ENCODE data around the gene SNX8.

Gene SNX8

DNA sequence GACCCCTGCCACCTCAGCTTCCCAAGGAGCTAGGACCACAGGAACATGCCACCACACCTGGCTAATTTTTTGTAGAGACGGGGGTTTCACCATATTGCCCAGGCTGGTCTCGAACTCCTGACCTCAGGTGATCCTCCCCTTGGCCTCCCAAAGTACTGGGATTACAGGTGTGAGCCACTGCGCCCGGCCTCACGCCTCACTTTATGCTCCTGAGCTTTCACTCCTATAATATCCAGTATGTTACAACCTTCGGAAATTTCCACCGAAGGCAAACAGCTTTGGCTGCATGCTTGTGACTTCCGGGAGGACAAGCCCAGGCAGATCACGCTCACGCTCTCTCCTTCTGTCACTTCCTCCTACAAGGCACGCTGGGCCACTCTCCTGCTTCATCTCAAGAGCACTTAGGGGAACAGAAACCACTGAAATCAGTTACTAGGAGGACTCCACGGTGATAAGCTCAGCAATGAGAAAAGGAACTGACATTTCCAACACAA lies 77.1 kb downstream of the SNX8 start:
- Histone ChIP-seq H3K14ac (ENCODE audit: low read length) (no peak overlapping the region), H3K79me1 (ENCODE audit: low read length) (peaks cover 19% of the 10 kb centered on the region), H3K27ac (ENCODE audit: low read depth, low read length) (peak overlapping the region; percentile 3), H3K18ac (ENCODE audit: low read length) (peak overlapping the region; percentile 44), H2BK12ac (ENCODE audit: low read length) (peak overlapping the region; percentile 39), H4K12ac (ENCODE audit: low read depth, low read length) (no peak overlapping the region), H4K8ac (ENCODE audit: low read depth, low read length) (peak overlapping the region; percentile 81), H3K4me3 (ENCODE audit: low read depth, low read length) (peak overlapping the region; percentile 43), H3K23ac (ENCODE audit: low read length) (no peak overlapping the region), H3K9ac (ENCODE audit: low read length) (no peak overlapping the region), H3K9me3 (ENCODE audit: insufficient read depth, low read depth, low read length) (no peaks in the 10 kb centered on the region), H3K79me2 (ENCODE audit: control insufficient read depth, insufficient read depth, low read length, poor library complexity) (peaks cover 11% of the 10 kb centered on the region), H2AFZ (ENCODE audit: insufficient read depth, low read length, poor library complexity) (no peak overlapping the region), H2BK5ac (ENCODE audit: low read depth, low read length, poor library complexity) (no peak overlapping the region), H3K4me1 (ENCODE audit: control insufficient read depth in 1 of 2, insufficient read depth in 2 of 2, low read length in 2 of 2) (peaks cover 4 to 5% of the 10 kb centered on the region in 2 experiments), H3K27me3 (ENCODE audit: insufficient read depth, low read length) (no peaks in the 10 kb centered on the region), H4K91ac (ENCODE audit: low read depth, low read length) (peak overlapping the region; percentile 52), H3K4me2 (ENCODE audit: low read length) (no peak overlapping the region), H2BK120ac (ENCODE audit: insufficient read depth, low read length, poor library complexity) (peak overlapping the region; percentile 69), H3K36me3 (ENCODE audit: control insufficient read depth in 1 of 2, insufficient read depth in 2 of 2, low read length in 2 of 2) (peaks cover 36 to 39% of the 10 kb centered on the region in 2 experiments), H2AK5ac (ENCODE audit: low read length) (no peak overlapping the region), H3K4ac (ENCODE audit: low read depth, low read length) (no peak overlapping the region)
- DNase-seq = peak; percentile 28 to 47
- WGBS (ENCODE audit: extremely low coverage, insufficient coverage, insufficient read length) = no CpG with 5 or more reads among the region's 12 CpGs

DNA sequence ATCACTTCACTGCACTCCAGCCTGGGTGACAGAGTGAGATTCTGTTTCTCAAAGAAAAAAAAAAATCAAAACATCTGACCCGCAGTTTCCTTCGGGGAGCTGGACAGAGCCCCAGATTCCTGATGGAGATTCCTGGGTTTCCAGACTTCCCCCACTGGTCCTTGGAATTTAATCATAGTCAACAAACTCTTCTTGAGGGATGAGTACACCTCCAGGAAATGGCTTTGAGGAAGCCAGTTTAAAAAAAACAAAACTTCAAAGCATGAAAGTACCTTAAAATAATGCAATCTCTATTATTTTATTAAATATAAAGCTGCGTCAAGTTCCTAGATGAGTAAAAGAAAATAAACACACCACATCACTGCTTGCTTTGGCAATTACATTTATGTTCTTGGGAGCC lies 80.3 kb downstream of the SNX8 start:
- peaks cover 0 to 6% of the 10 kb centered on the region in 2 experiments for H3K4me1 ChIP-seq (ENCODE audit: control insufficient read depth in 1 of 2, insufficient read depth in 2 of 2, low read length in 2 of 2)
- no peak overlapping the region for H4K91ac ChIP-seq (ENCODE audit: low read depth, low read length)
- H3K27me3 ChIP-seq (ENCODE audit: insufficient read depth, low read length) = no peaks in the 10 kb centered on the region
- no peak overlapping the region for H2BK12ac ChIP-seq (ENCODE audit: low read length)
- no peak overlapping the region for H3K4me3 ChIP-seq (ENCODE audit: low read depth, low read length)
- no peak overlapping the region for H2AK5ac ChIP-seq (ENCODE audit: low read length)
- H4K8ac ChIP-seq (ENCODE audit: low read depth, low read length) = no peak overlapping the region
- no peak overlapping the region for H3K4ac ChIP-seq (ENCODE audit: low read depth, low read length)
- H3K14ac ChIP-seq (ENCODE audit: low read length) = no peak overlapping the region
- no peak overlapping the region for H2BK5ac ChIP-seq (ENCODE audit: low read depth, low read length, poor library complexity)
- no peak overlapping the region for H2BK120ac ChIP-seq (ENCODE audit: insufficient read depth, low read length, poor library complexity)
- no peak overlapping the region for H3K27ac ChIP-seq (ENCODE audit: low read depth, low read length)
- no CpG with 5 or more reads among the region's 3 CpGs for WGBS (ENCODE audit: extremely low coverage, insufficient coverage, insufficient read length)
- peaks cover 13% of the 10 kb centered on the region for H3K79me1 ChIP-seq (ENCODE audit: low read length)
- H4K12ac ChIP-seq (ENCODE audit: low read depth, low read length) = no peak overlapping the region
- H3K9ac ChIP-seq (ENCODE audit: low read length) = no peak overlapping the region
- no peak overlapping the region for H3K4me2 ChIP-seq (ENCODE audit: low read length)
- peaks cover 6% of the 10 kb centered on the region for H3K79me2 ChIP-seq (ENCODE audit: control insufficient read depth, insufficient read depth, low read length, poor library complexity)
- no peak overlapping the region for H3K18ac ChIP-seq (ENCODE audit: low read length)
- no peak overlapping the region for H2AFZ ChIP-seq (ENCODE audit: insufficient read depth, low read length, poor library complexity)
- no peak for DNase-seq
- H3K9me3 ChIP-seq (ENCODE audit: insufficient read depth, low read depth, low read length) = no peaks in the 10 kb centered on the region
- no peak overlapping the region for H3K23ac ChIP-seq (ENCODE audit: low read length)
- H3K36me3 ChIP-seq (ENCODE audit: control insufficient read depth in 1 of 2, insufficient read depth in 2 of 2, low read length in 2 of 2) = peaks cover 41 to 46% of the 10 kb centered on the region in 2 experiments

DNA sequence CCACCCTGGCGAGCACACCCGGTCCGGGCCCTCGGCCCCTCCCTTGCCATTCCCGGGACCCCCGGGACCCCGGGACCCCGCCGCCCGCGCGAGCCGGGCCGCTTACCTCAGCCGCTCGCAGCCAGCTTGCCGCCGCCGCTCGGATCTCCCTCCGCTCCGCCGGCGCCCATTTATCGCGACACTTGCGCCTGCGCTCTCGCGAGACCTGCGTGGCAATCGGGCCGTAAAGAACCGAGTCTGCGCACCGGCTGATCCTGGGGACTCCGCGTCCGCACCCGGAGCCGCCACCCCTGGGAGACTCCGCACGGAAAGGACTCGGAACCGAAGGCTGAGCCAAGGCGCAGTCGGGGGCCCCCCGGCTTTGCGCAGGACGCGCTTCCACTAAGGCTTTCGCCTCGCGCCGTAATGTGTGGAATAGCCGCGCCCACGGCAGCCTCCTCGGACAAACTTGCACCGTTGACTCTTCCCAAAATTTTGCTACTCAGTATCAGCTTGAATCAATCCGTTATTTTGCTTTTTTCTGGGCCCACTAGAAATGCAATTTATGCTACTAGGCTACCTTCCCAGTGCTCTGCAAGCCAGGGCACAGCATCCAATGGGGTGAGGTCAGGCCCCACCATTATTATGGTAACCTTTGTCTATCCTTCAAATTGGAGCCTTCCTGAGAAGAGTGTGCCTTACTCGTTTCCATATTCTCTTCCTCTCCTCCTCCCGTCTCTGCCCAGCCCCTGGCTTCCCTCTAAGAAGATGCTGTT lies 81.3 kb downstream of the SNX8 start, which contains the start of gene MAD1L1:
TSS of gene MAD1L1 (minus strand) at position 180 of the 755 bp plus-strand sequence. CDS start 2,812 bp downstream, outside the sequence.
- Histone ChIP-seq H3K14ac (ENCODE audit: low read length) (peak within 1 kb of the TSS; percentile 92), H2AFZ (ENCODE audit: insufficient read depth, low read length, poor library complexity) (peak within 1 kb of the TSS; percentile 97), H4K8ac (ENCODE audit: low read depth, low read length) (peak within 1 kb of the TSS; percentile 93), H3K23ac (ENCODE audit: low read length) (no peak within 1 kb of the TSS), H3K27me3 (ENCODE audit: insufficient read depth, low read length) (no peaks in the 10 kb centered on the region), H3K4me1 (ENCODE audit: control insufficient read depth in 1 of 2, insufficient read depth in 2 of 2, low read length in 2 of 2) (peaks cover 0 to 6% of the 10 kb centered on the region in 2 experiments), H4K12ac (ENCODE audit: low read depth, low read length) (peak within 1 kb of the TSS; percentile 96), H2BK120ac (ENCODE audit: insufficient read depth, low read length, poor library complexity) (peak within 1 kb of the TSS; percentile 89), H3K9ac (ENCODE audit: low read length) (peak within 1 kb of the TSS; percentile 91), H3K27ac (ENCODE audit: low read depth, low read length) (peak within 1 kb of the TSS; percentile 27), H2AK5ac (ENCODE audit: low read length) (peak within 1 kb of the TSS; percentile 57), H3K4me2 (ENCODE audit: low read length) (peak within 1 kb of the TSS; percentile 98), H3K79me2 (ENCODE audit: control insufficient read depth, insufficient read depth, low read length, poor library complexity) (peaks cover 6% of the 10 kb centered on the region), H3K36me3 (ENCODE audit: control insufficient read depth in 1 of 2, insufficient read depth in 2 of 2, low read length in 2 of 2) (peaks cover 38 to 44% of the 10 kb centered on the region in 2 experiments), H3K18ac (ENCODE audit: low read length) (peak within 1 kb of the TSS; percentile 85), H4K91ac (ENCODE audit: low read depth, low read length) (peak within 1 kb of the TSS; percentile 84), H3K79me1 (ENCODE audit: low read length) (peaks cover 13% of the 10 kb centered on the region), H2BK12ac (ENCODE audit: low read length) (no peak within 1 kb of the TSS), H3K9me3 (ENCODE audit: insufficient read depth, low read depth, low read length) (no peaks in the 10 kb centered on the region), H2BK5ac (ENCODE audit: low read depth, low read length, poor library complexity) (peak within 1 kb of the TSS; percentile 54), H3K4ac (ENCODE audit: low read depth, low read length) (peak within 1 kb of the TSS; percentile 68), H3K4me3 (ENCODE audit: low read depth, low read length) (peak within 1 kb of the TSS; percentile 94)
- WGBS (ENCODE audit: extremely low coverage, insufficient coverage, insufficient read length) = no CpG with 5 or more reads among the region's 63 CpGs
- peak; percentile 84 to 97 for DNase-seq

DNA sequence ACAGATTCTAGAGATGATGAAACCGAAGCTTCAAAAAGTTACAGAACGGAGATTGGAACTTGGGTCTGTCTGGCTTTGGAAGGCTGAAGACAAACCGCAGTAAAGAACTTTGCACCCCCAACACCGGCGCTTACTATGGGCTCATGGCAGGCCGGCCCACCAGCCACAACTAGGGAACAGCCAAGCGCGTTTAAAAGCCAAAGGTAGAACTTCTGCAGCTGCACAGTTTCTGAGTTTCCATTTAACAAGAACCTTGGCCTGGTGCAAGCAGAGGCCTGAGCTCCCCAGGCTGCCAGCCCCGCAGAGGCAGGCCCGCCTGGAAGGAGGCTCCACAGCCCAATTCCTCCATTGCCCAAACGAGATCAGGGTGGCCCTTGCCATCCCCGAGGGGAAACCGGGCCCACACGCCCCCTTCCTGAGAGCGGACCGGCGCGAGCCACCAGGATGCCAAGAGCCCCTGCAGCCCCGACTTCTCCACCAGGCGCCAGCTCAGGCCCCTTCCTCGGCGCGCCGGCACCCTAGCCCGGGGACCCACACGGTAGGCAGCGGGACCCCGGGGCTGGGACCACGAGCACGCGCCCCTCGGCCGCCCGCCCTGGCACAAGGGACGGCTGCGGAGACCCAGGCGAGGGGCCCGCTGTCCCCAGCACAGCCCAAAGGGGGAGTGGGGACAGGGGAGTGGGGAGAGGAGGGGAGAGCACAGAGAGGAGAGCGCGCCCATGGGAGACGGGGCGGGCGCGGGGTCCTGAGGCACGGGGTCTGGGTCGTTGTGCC lies 82.1 kb downstream of the SNX8 start:
- H3K79me1 ChIP-seq (ENCODE audit: low read length) = peaks cover 13% of the 10 kb centered on the region
- no peaks in the 10 kb centered on the region for H3K27me3 ChIP-seq (ENCODE audit: insufficient read depth, low read length)
- peak overlapping the region; percentile 97 for H2AFZ ChIP-seq (ENCODE audit: insufficient read depth, low read length, poor library complexity)
- peak overlapping the region; percentile 74 for H3K4me2 ChIP-seq (ENCODE audit: low read length)
- H3K9me3 ChIP-seq (ENCODE audit: insufficient read depth, low read depth, low read length) = no peaks in the 10 kb centered on the region
- DNase-seq = peak in 1 of 2 donors; percentile 21
- peaks cover 6% of the 10 kb centered on the region for H3K79me2 ChIP-seq (ENCODE audit: control insufficient read depth, insufficient read depth, low read length, poor library complexity)
- peak overlapping the region; percentile 57 for H3K18ac ChIP-seq (ENCODE audit: low read length)
- no peak overlapping the region for H2BK5ac ChIP-seq (ENCODE audit: low read depth, low read length, poor library complexity)
- H3K4me1 ChIP-seq (ENCODE audit: control insufficient read depth in 1 of 2, insufficient read depth in 2 of 2, low read length in 2 of 2) = peaks cover 0 to 6% of the 10 kb centered on the region in 2 experiments
- H3K23ac ChIP-seq (ENCODE audit: low read length) = no peak overlapping the region
- H2BK120ac ChIP-seq (ENCODE audit: insufficient read depth, low read length, poor library complexity) = peak overlapping the region; percentile 52
- peak overlapping the region; percentile 60 for H3K4ac ChIP-seq (ENCODE audit: low read depth, low read length)
- H3K14ac ChIP-seq (ENCODE audit: low read length) = peak overlapping the region; percentile 28
- H2AK5ac ChIP-seq (ENCODE audit: low read length) = peak overlapping the region; percentile 57
- H2BK12ac ChIP-seq (ENCODE audit: low read length) = no peak overlapping the region
- H3K36me3 ChIP-seq (ENCODE audit: control insufficient read depth in 1 of 2, insufficient read depth in 2 of 2, low read length in 2 of 2) = peaks cover 41 to 45% of the 10 kb centered on the region in 2 experiments
- WGBS (ENCODE audit: extremely low coverage, insufficient coverage, insufficient read length) = no CpG with 5 or more reads among the region's 46 CpGs
- H4K8ac ChIP-seq (ENCODE audit: low read depth, low read length) = peak overlapping the region; percentile 93
- no peak overlapping the region for H3K27ac ChIP-seq (ENCODE audit: low read depth, low read length)
- H3K9ac ChIP-seq (ENCODE audit: low read length) = peak overlapping the region; percentile 91
- H4K91ac ChIP-seq (ENCODE audit: low read depth, low read length) = peak overlapping the region; percentile 48
- H3K4me3 ChIP-seq (ENCODE audit: low read depth, low read length) = peak overlapping the region; percentile 94
- no peak overlapping the region for H4K12ac ChIP-seq (ENCODE audit: low read depth, low read length)

Measured in trophoblast cell (in vitro differentiated cells and primary cell).